IPS-20b (cell line): ENCODE data around the gene MOGAT3.

Source experiments
- H3K27ac ChIP-seq: one replicate; pipeline ENCODE4 v1.5.1; 2013; ENCODE audit warnings: low read length
- H3K27me3 ChIP-seq: 2 replicates; pipeline ENCODE4 v1.6.1; 2013; ENCODE audit warnings: mild to moderate bottlenecking, low read length, inconsistent platforms; ENCODE audit not compliant: insufficient read depth
- H3K36me3 ChIP-seq: 2 replicates; pipeline ENCODE4 v1.6.1; 2013; ENCODE audit warnings: low read depth, mild to moderate bottlenecking, inconsistent platforms, low read length, moderate library complexity; ENCODE audit not compliant: insufficient read depth
- H3K4me1 ChIP-seq: 2 replicates; pipeline ENCODE4 v1.6.1; 2013; ENCODE audit warnings: mild to moderate bottlenecking, control low read depth, inconsistent platforms, low read length, moderate library complexity; ENCODE audit not compliant: insufficient read depth
- H3K4me3 ChIP-seq: 2 replicates; pipeline ENCODE4 v1.5.1; 2013; ENCODE audit warnings: mild to moderate bottlenecking, low read length, inconsistent platforms
- H3K9ac ChIP-seq: 2 replicates; pipeline ENCODE4 v1.6.1; 2013; ENCODE audit warnings: low read depth, mild to moderate bottlenecking, inconsistent platforms, low read length, moderate library complexity
- H3K9me3 ChIP-seq: 2 replicates; pipeline ENCODE4 v1.6.1; 2013; ENCODE audit warnings: mild to moderate bottlenecking, low read depth, low read length, inconsistent platforms; ENCODE audit not compliant: insufficient read depth

MOGAT3 gene

GRCh38 chr7:101198476-101198875 is 2.4 kb downstream of the MOGAT3 start:
- H3K27me3 ChIP-seq = peaks cover 27% of the 10 kb centered on the region; the same call in 1 of the 2 replicates
- no peak overlapping the region for H3K9ac ChIP-seq
- H3K4me1 ChIP-seq = peaks cover 4% of the 10 kb centered on the region; the same call in 1 of the 2 replicates
- no peaks in the 10 kb centered on the region for H3K9me3 ChIP-seq
- H3K4me3 ChIP-seq = no peak overlapping the region
- H3K27ac ChIP-seq = no peak overlapping the region
- no peaks in the 10 kb centered on the region for H3K36me3 ChIP-seq

DNA sequence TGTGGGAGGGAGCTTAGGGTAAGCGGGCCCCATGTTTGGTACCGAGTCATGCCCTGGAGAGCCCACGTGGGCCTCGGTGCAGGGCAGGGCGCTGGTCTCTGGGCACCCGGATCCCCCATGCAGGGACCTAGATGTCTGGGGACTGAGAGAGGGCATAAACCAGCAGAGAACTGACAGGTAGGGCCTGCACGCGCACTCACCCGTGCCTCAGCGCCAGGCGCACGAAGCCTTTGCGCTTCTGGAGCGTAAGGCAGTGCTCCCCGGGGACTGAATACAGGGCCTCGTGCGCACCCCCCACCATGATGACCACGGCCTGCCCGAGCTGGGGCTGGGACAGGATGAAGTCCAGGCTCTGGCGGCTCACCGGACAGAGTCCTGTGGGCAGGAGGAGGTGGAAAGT is 2.8 kb downstream of the MOGAT3 start:
- H3K4me1 ChIP-seq = peaks cover 4% of the 10 kb centered on the region; the same call in 1 of the 2 replicates
- H3K9me3 ChIP-seq = no peaks in the 10 kb centered on the region
- H3K36me3 ChIP-seq = no peaks in the 10 kb centered on the region
- H3K27ac ChIP-seq = no peak overlapping the region
- H3K27me3 ChIP-seq = peaks cover 23% of the 10 kb centered on the region; the same call in 1 of the 2 replicates
- H3K4me3 ChIP-seq = no peak overlapping the region
- no peak overlapping the region for H3K9ac ChIP-seq

DNA sequence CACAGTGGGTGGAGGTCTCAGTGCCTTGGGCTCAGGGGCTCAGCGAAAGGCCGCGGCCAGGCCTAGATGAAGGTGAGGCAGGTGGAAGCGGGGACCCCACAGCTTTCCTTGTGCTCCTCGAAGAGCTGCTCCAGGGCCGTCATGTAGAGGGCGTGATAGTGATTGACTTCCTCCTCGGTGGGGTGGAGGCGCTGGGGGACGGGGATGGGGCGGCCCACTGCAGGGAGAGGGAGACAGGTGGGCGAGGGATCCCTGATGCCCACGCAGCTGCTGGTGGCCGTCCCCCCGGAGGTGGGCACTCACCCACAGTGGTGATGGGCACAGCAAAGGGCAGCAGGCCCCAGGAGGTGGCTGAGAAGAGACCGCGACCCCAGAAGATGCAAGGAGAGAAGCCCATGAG is 5.0 kb downstream of the MOGAT3 start:
- Histone ChIP-seq H3K27ac (no peak overlapping the region), H3K27me3 (peaks cover 3% of the 10 kb centered on the region; the same call in 1 of the 2 replicates), H3K4me1 (peaks cover 4% of the 10 kb centered on the region; the same call in 1 of the 2 replicates), H3K36me3 (no peaks in the 10 kb centered on the region), H3K9ac (no peak overlapping the region), H3K4me3 (no peak overlapping the region), H3K9me3 (no peaks in the 10 kb centered on the region)

GRCh38 chr7:101189109-101189508 is 11.7 kb downstream of the MOGAT3 start:
- Histone ChIP-seq H3K9me3 (no peaks in the 10 kb centered on the region), H3K4me1 (no peaks in the 10 kb centered on the region), H3K27ac (no peak overlapping the region), H3K4me3 (no peak overlapping the region), H3K36me3 (no peaks in the 10 kb centered on the region), H3K9ac (no peak overlapping the region), H3K27me3 (no peaks in the 10 kb centered on the region)

GRCh38 chr7:101186844-101187428 is 13.9 kb downstream of the MOGAT3 start:
- no peak overlapping the region for H3K27ac ChIP-seq
- H3K36me3 ChIP-seq = no peaks in the 10 kb centered on the region
- H3K4me3 ChIP-seq = no peak overlapping the region
- H3K4me1 ChIP-seq = peaks cover 2% of the 10 kb centered on the region; the same call in 1 of the 2 replicates
- no peaks in the 10 kb centered on the region for H3K9me3 ChIP-seq
- no peak overlapping the region for H3K9ac ChIP-seq
- no peaks in the 10 kb centered on the region for H3K27me3 ChIP-seq

DNA sequence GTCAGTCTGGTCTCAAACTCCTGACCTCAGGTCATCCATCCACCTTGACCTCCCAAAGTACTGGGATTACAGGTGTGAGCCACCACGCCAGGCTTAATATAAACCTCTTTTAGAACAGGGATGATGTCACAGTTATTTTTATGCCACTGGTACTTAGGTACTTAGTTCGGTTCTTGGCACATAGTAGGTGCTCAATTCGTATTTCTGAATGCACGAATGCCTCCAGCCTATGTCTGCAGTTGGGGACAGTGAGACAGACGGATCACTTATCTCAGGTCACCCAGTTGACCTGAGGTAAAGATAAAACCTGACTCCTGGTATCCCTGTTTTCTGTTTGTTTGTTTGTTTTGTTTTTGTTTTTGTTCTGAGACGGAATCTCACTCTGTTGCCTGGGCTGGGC is 14.6 kb downstream of the MOGAT3 start:
- Histone ChIP-seq H3K27ac (no peak overlapping the region), H3K4me3 (no peak overlapping the region), H3K36me3 (no peaks in the 10 kb centered on the region), H3K4me1 (peaks cover 2% of the 10 kb centered on the region; the same call in 1 of the 2 replicates), H3K27me3 (peaks cover 3% of the 10 kb centered on the region; the same call in 1 of the 2 replicates), H3K9ac (no peak overlapping the region), H3K9me3 (no peaks in the 10 kb centered on the region)

DNA sequence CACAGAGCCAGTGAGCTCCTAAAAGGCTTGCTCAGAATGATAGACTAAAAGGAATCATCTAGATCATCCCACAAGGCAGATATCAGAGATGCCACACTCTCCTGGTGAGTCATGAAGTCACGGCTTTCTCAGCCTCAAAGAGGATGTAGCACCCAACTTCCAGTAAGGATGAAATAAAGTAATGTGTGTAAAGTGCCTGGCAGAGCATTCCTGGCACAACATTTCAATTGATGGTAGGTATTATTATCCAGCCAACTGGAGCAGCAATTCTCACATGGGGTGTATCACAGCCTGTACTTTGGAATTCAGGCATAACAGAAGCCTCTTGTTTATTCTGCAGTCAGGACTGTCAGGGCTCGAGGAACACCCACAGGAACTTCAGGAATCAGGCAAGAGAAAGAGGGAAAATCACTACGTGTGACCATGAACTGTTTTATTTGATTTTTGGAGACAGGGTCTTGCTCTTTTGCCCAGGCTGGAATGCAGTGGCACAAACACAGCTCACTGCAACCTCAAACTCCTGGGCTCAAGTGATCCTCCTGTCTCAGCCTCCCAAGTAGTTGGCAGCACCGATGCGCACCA is 15.5 kb downstream of the MOGAT3 start:
- Histone ChIP-seq H3K9ac (no peak overlapping the region), H3K36me3 (no peaks in the 10 kb centered on the region), H3K27me3 (peaks cover 11% of the 10 kb centered on the region), H3K9me3 (no peaks in the 10 kb centered on the region), H3K27ac (no peak overlapping the region), H3K4me3 (no peak overlapping the region), H3K4me1 (peaks cover 5% of the 10 kb centered on the region; the same call in 1 of the 2 replicates)

GRCh38 chr7:101180130-101180755 is 20.6 kb downstream of the MOGAT3 start, which contains the start of gene NAT16:
Gene NAT16, minus strand, starts transcription at chr7:101180293. Its CDS starts 5,486 bp downstream, at chr7:101174807.
- Histone ChIP-seq H3K9me3 (no peaks in the 10 kb centered on the region), H3K27me3 (peaks cover 62% of the 10 kb centered on the region), H3K4me3 (peak within 1 kb of the TSS; percentile 68), H3K4me1 (peaks cover 5% of the 10 kb centered on the region; the same call in 1 of the 2 replicates), H3K36me3 (no peaks in the 10 kb centered on the region), H3K9ac (no peak within 1 kb of the TSS), H3K27ac (no peak within 1 kb of the TSS)

GRCh38 chr7:101179713-101180112 is 21.1 kb downstream of the MOGAT3 start:
- Histone ChIP-seq H3K4me1 (peaks cover 5% of the 10 kb centered on the region; the same call in 1 of the 2 replicates), H3K9me3 (no peaks in the 10 kb centered on the region), H3K9ac (no peak overlapping the region), H3K27me3 (peaks cover 67% of the 10 kb centered on the region), H3K4me3 (peak overlapping the region; percentile 68), H3K36me3 (no peaks in the 10 kb centered on the region), H3K27ac (no peak overlapping the region)

- no peak overlapping the region for H3K9ac ChIP-seq
- peak overlapping the region; percentile 68 for H3K4me3 ChIP-seq
- H3K27ac ChIP-seq = no peak overlapping the region
- H3K36me3 ChIP-seq = no peaks in the 10 kb centered on the region
- H3K27me3 ChIP-seq = peaks cover 73% of the 10 kb centered on the region
- H3K9me3 ChIP-seq = no peaks in the 10 kb centered on the region
- H3K4me1 ChIP-seq = peaks cover 5% of the 10 kb centered on the region; the same call in 1 of the 2 replicates
Observed at GRCh38 chr7:101179117-101179516, 21.7 kb downstream of the MOGAT3 start.

DNA sequence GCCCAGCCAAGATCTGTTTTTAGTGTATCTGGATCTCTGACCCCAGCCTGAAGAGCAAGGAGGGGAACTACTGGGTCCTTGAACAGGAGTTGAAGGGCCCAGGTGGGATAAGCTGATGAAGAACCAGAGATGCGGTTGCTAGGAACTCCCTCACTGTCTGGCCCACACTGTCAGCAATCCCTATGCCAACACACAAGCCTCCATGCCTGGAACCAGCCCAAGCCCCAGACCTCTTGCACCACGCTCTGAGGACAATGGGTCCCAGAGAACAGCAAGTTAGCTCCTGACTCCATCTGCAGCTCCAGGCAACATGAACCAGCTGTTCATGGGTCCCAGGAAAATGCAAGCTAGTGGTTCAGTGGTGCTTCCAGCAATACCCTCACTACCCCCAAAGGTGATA is 23.2 kb downstream of the MOGAT3 start:
- Histone ChIP-seq H3K9ac (no peak overlapping the region), H3K36me3 (no peaks in the 10 kb centered on the region), H3K9me3 (no peaks in the 10 kb centered on the region), H3K4me3 (no peak overlapping the region), H3K4me1 (peaks cover 5% of the 10 kb centered on the region; the same call in 1 of the 2 replicates), H3K27me3 (peaks cover 88% of the 10 kb centered on the region), H3K27ac (no peak overlapping the region)

GRCh38 chr7:101175664-101176063 is 25.2 kb downstream of the MOGAT3 start:
- Histone ChIP-seq H3K27ac (no peak overlapping the region), H3K4me1 (peaks cover 3% of the 10 kb centered on the region; the same call in 1 of the 2 replicates), H3K9me3 (no peaks in the 10 kb centered on the region), H3K9ac (no peak overlapping the region), H3K27me3 (peaks cover 100% of the 10 kb centered on the region), H3K36me3 (no peaks in the 10 kb centered on the region), H3K4me3 (no peak overlapping the region)
